ENCODE data around the gene AGBL1. TPM values are rescaled to one million over a fixed set of nuclear protein-coding genes. Genes with fewer than 3 reads are reported as not detected.
"Not testable (repeated sequence)": the region's sequence is repeated elsewhere in the genome, so short reads cannot be mapped to it uniquely, and the experiment has no call there.

Gene AGBL1
- total and polyA plus RNA-seq, 9 donors, result under 0.01 to 0.02 TPM; not detected in 7

DNA sequence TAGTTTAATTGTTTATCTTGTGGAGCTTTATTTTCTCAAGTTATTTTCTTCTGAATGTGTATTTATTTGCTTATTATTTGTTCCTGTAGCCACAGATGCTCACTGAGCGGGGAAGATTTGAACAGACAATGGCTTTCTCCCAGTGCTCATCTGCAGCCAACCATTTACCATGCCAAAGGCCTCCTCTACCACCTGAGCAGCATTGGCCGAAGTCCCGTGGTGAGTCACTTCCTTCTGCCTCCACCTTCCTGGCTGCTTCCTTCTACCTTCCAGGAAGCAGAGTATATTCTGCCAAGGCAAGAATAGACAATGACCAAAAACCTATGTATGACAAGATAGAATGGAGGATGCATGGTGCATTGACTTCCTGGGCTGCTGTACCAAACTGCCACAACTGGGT, 443.1 kb downstream of the AGBL1 start:
- intact Hi-C loops (cut with DNase I), result no loop called here
- no peaks in the 10 kb centered on the region for H3K27me3 ChIP-seq
- no peaks in the 10 kb centered on the region for H3K36me3 ChIP-seq
- no peak for DNase-seq
- H3K4me1 ChIP-seq (ENCODE audit: insufficient read depth), result no peaks in the 10 kb centered on the region
- 76 to 82% (median 80%) methylated on average over 3 of the region's 3 CpGs for WGBS, 3 donors
- no peak overlapping the region for H3K4me3 ChIP-seq
- no peaks in the 10 kb centered on the region for H3K9me3 ChIP-seq
- no peak overlapping the region for H3K27ac ChIP-seq
- TF ChIP-seq, protein P1, sequence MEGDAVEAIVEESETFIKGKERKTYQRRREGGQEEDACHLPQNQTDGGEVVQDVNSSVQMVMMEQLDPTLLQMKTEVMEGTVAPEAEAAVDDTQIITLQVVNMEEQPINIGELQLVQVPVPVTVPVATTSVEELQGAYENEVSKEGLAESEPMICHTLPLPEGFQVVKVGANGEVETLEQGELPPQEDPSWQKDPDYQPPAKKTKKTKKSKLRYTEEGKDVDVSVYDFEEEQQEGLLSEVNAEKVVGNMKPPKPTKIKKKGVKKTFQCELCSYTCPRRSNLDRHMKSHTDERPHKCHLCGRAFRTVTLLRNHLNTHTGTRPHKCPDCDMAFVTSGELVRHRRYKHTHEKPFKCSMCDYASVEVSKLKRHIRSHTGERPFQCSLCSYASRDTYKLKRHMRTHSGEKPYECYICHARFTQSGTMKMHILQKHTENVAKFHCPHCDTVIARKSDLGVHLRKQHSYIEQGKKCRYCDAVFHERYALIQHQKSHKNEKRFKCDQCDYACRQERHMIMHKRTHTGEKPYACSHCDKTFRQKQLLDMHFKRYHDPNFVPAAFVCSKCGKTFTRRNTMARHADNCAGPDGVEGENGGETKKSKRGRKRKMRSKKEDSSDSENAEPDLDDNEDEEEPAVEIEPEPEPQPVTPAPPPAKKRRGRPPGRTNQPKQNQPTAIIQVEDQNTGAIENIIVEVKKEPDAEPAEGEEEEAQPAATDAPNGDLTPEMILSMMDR (IDR thresholded peaks at IDR 0.05), result no peak
- TF ChIP-seq EP300 (IDR thresholded peaks at IDR 0.05) (no peak), POLR2A (IDR thresholded peaks at IDR 0.05) (no peak)

- intact Hi-C loops (cut with DNase I), result no loop called here
- TF ChIP-seq EP300 (IDR thresholded peaks at IDR 0.05) (no peak), POLR2A (IDR thresholded peaks at IDR 0.05) (no peak)
- TF ChIP-seq, protein P1 (IDR thresholded peaks at IDR 0.05), result no peak
- Histone ChIP-seq H3K27me3 (no peaks in the 10 kb centered on the region), H3K9me3 (no peaks in the 10 kb centered on the region), H3K4me3 (no peak overlapping the region), H3K27ac (no peak overlapping the region), H3K4me1 (ENCODE audit: insufficient read depth) (no peaks in the 10 kb centered on the region), H3K36me3 (no peaks in the 10 kb centered on the region)
- no peak for DNase-seq
- WGBS, 3 donors, result 68 to 88% (median 72%) methylated on average over 4 of the region's 4 CpGs
Observed at GRCh38 chr15:86526938-86527690, 447.4 kb downstream of the AGBL1 start.

GRCh38 chr15:86528094-86528493, 448.4 kb downstream of the AGBL1 start:
- H3K4me1 ChIP-seq (ENCODE audit: insufficient read depth); DNase-seq; H3K4me3 ChIP-seq; H3K27ac ChIP-seq; H3K27me3 ChIP-seq; intact Hi-C loops (cut with DNase I); H3K36me3 ChIP-seq; H3K9me3 ChIP-seq: not testable (repeated sequence)
- 81 to 88% (median 83%) methylated on average over 26 of the region's 26 CpGs for WGBS, 3 donors

GRCh38 chr15:86538141-86538540, 458.5 kb downstream of the AGBL1 start:
- Histone ChIP-seq H3K4me3 (no peak overlapping the region), H3K9me3 (no peaks in the 10 kb centered on the region), H3K36me3 (no peaks in the 10 kb centered on the region), H3K27ac (no peak overlapping the region), H3K27me3 (no peaks in the 10 kb centered on the region), H3K4me1 (ENCODE audit: insufficient read depth) (no peaks in the 10 kb centered on the region)
- no peak for DNase-seq
- 64 to 76% (median 75%) methylated on average over 2 of the region's 2 CpGs for WGBS, 3 donors
- no peak for TF ChIP-seq POLR2A (IDR thresholded peaks at IDR 0.05)
- TF ChIP-seq, protein P1 (IDR thresholded peaks at IDR 0.05), result no peak
- no peak for TF ChIP-seq EP300 (IDR thresholded peaks at IDR 0.05)
- intact Hi-C loops (cut with DNase I), result no loop called here

- no peak overlapping the region for H3K4me3 ChIP-seq
- no peaks in the 10 kb centered on the region for H3K36me3 ChIP-seq
- no peak for DNase-seq
- TF ChIP-seq, protein P1 (IDR thresholded peaks at IDR 0.05), result no peak
- no peak for TF ChIP-seq EP300 (IDR thresholded peaks at IDR 0.05)
- TF ChIP-seq POLR2A (IDR thresholded peaks at IDR 0.05), result no peak
- H3K27ac ChIP-seq, result no peak overlapping the region
- no peaks in the 10 kb centered on the region for H3K9me3 ChIP-seq
- H3K27me3 ChIP-seq, result no peaks in the 10 kb centered on the region
- H3K4me1 ChIP-seq (ENCODE audit: insufficient read depth), result no peaks in the 10 kb centered on the region
- intact Hi-C loops (cut with DNase I), result no loop called here
- WGBS, 3 donors, result 74 to 77% (median 74%) methylated on average over 4 of the region's 4 CpGs
Observed at GRCh38 chr15:86540840-86541467, 461.3 kb downstream of the AGBL1 start.
